ACC112 (cell line): ENCODE results near the gene ERG28.

Source experiments
- H2AFZ ChIP-seq: fragments of 200-600 bp; sonication (generic); one replicate; pipeline ENCODE4 v1.6.0; 2017; ENCODE audit warnings: antibody characterized with exemption, low read length; ENCODE audit not compliant: unreplicated experiment
- H3K27ac ChIP-seq: fragments of 200-600 bp; sonication (generic); 2 replicates; pipeline ENCODE4 v1.5.1; 2014; ENCODE audit warnings: low read depth, mild to moderate bottlenecking, antibody characterized with exemption, low read length, moderate library complexity
- H3K27me3 ChIP-seq: fragments of 200-600 bp; sonication (generic); 2 replicates; pipeline ENCODE4 v1.6.1; 2014; ENCODE audit warnings: mild to moderate bottlenecking, antibody characterized with exemption, low read length, moderate library complexity, mixed read lengths; ENCODE audit not compliant: insufficient read depth
- H3K36me3 ChIP-seq: fragments of 200-600 bp; sonication (generic); 2 replicates; pipeline ENCODE4 v1.6.1; 2016; ENCODE audit warnings: mild to moderate bottlenecking, antibody characterized with exemption, low read length, moderate library complexity, mixed read lengths; ENCODE audit not compliant: insufficient read depth
- H3K4me1 ChIP-seq: fragments of 200-600 bp; sonication (generic); one replicate; pipeline ENCODE4 v1.6.1; 2016; ENCODE audit warnings: low read length, mixed read lengths; ENCODE audit not compliant: insufficient read depth, unreplicated experiment, control insufficient read depth
- H3K4me3 ChIP-seq: fragments of 200-600 bp; sonication (generic); 2 replicates; pipeline ENCODE4 v1.5.1; 2014; ENCODE audit warnings: mild to moderate bottlenecking, low read depth, low read length
- H3K79me2 ChIP-seq: fragments of 200-600 bp; sonication (generic); one replicate; pipeline ENCODE4 v1.6.0; 2016; ENCODE audit warnings: low read length; ENCODE audit not compliant: control insufficient read depth, unreplicated experiment, insufficient read depth

Gene ERG28

DNA sequence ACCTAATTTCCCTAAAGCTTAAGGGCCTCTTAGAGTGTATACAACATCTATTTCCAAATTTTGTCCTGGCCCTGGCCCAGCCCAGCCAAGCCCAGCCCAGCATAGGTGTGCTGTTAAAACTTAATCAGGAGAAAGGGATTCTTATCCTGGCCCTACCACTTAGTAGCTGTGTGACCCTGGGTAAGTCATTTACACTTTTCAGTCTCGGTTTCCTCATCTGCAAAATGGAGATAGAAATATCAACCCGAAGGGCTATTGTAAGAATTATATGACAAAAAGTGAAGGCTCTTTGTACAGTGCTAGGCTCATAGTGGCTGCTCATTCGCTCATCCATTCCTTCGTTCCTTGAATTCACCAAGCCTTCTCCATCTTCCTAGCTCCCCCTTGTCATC lies 442 bp downstream of the ERG28 start:
- Histone ChIP-seq H3K4me1 (peaks cover 16% of the 10 kb centered on the region), H3K27ac (no peak overlapping the region), H3K4me3 (peak overlapping the region; percentile 84), H3K27me3 (no peaks in the 10 kb centered on the region), H2AFZ (peak overlapping the region; percentile 90), H3K79me2 (peaks cover 32% of the 10 kb centered on the region), H3K36me3 (peaks cover 9% of the 10 kb centered on the region)

DNA sequence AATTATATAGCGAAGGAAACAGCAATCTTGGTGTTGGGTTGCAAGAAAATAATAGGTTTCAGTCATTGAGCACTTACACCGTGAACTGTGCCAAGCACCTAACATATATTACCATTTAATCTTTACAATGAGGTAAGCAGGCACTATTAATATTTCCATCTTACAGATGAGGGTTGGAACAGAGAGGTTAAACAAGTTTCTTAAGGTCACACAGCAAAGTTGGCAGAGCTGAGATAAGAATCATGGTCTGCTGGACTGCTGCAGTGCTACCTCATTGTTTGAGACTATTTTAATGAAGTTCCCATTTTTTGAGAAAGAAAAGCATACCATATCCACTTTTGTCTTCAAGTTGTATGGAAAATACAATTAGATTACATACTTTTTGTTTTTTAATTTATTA lies 1.7 kb downstream of the ERG28 start:
- H2AFZ ChIP-seq: no peak overlapping the region
- no peaks in the 10 kb centered on the region for H3K27me3 ChIP-seq
- peaks cover 16% of the 10 kb centered on the region for H3K4me1 ChIP-seq
- peaks cover 29% of the 10 kb centered on the region for H3K79me2 ChIP-seq
- no peak overlapping the region for H3K27ac ChIP-seq
- no peak overlapping the region for H3K4me3 ChIP-seq
- H3K36me3 ChIP-seq: peaks cover 6% of the 10 kb centered on the region

DNA sequence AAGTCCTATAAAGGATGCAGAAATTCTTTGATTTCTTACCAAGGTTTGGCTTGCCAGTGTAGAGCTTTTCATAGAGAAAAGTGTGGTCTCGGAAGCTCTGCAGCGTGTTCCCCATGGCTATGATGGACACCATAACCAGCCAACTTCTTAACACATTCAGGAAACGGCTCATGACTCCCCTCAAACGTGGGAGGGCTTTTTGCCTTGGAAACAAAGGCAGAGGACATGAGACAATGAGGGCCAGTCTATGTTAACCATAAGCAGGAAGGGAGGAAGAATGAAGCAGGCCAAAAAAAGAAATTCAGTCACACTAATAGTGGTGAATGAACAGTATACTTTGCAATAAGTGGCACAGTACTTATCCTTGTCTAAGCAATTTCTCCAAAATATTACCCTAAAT lies 3.3 kb downstream of the ERG28 start:
- Histone ChIP-seq H3K27ac (no peak overlapping the region), H2AFZ (no peak overlapping the region), H3K4me1 (peaks cover 6% of the 10 kb centered on the region), H3K36me3 (no peaks in the 10 kb centered on the region), H3K79me2 (peaks cover 14% of the 10 kb centered on the region), H3K27me3 (no peaks in the 10 kb centered on the region), H3K4me3 (no peak overlapping the region)

DNA sequence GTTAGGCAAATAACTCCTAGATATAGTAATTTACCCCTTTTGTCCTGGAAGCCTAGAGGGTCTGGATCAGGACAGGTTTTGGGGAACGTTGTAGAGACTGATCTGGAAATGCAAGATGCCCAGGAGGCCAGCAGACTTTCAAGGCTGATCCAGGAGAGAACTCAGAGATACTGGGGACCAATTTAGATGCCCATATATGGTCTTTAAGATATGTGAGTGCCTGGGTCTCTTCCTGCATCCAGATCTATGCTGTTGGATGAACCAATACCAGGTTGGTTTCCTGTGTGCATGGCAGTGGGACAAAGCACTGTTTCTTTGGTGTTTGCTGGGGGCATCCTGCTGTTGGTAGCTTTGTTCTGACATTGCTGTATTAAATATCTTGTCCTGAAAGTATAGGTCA lies 5.4 kb downstream of the ERG28 start:
- H3K79me2 ChIP-seq: peaks cover 5% of the 10 kb centered on the region
- H3K27ac ChIP-seq: no peak overlapping the region
- H3K4me3 ChIP-seq: no peak overlapping the region
- no peak overlapping the region for H2AFZ ChIP-seq
- H3K4me1 ChIP-seq: peaks cover 6% of the 10 kb centered on the region
- H3K27me3 ChIP-seq: no peaks in the 10 kb centered on the region
- peaks cover 5% of the 10 kb centered on the region for H3K36me3 ChIP-seq

DNA sequence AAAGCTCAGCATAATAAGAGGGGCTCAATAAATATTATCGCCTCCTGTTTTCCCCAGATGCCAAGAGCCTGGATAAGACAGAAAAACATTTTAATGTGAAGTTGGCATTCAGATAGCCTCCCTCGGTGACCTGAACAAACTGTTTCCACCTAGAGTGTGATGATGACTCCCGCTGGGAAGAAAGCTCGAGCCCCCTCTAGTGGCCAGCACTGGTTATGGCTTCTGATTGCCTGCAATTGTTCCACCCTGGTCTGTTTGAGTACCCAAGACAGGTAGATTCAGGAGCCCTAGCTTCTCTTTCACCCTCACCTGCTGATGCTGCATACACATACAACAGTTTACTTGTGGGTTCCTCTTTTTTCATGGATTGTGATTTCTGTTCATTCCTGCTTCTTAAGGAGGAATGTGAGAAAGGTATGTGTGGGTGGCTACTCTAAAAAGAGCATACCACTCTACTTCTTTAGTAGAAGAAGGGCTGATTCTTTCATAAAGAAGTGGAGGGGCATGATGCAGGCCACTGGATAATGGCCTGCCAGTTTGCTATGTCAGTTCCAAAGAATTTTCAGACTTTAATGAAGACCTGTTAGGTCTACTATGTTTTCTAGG lies 6.4 kb downstream of the ERG28 start:
- peaks cover 15% of the 10 kb centered on the region for H3K36me3 ChIP-seq
- no peaks in the 10 kb centered on the region for H3K27me3 ChIP-seq
- no peak overlapping the region for H3K4me3 ChIP-seq
- peaks cover 5% of the 10 kb centered on the region for H3K4me1 ChIP-seq
- H2AFZ ChIP-seq: no peak overlapping the region
- H3K79me2 ChIP-seq: no peaks in the 10 kb centered on the region
- no peak overlapping the region for H3K27ac ChIP-seq

DNA sequence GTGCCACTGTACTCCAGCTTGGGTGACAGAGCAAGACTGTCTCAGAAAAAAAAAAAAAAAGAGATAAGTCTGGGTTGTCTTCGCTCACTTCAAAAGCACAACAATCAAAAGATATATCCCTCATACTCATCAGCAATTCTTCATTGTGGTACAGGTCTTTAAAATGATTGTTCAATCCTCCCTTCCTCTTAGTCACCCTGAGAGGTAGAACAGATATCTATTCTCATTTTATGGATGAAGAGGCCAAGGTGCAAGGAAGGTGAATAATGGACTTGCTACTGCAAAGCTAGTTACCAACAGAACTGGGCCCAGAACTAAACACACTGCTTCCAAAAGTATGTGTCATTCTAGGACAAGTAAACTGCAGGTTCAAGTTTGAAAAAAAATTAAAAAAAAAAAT lies 7.1 kb downstream of the ERG28 start:
- no peak overlapping the region for H3K27ac ChIP-seq
- peaks cover 17% of the 10 kb centered on the region for H3K36me3 ChIP-seq
- H2AFZ ChIP-seq: no peak overlapping the region
- H3K4me3 ChIP-seq: no peak overlapping the region
- H3K27me3 ChIP-seq: no peaks in the 10 kb centered on the region
- peaks cover 11% of the 10 kb centered on the region for H3K4me1 ChIP-seq
- no peaks in the 10 kb centered on the region for H3K79me2 ChIP-seq

DNA sequence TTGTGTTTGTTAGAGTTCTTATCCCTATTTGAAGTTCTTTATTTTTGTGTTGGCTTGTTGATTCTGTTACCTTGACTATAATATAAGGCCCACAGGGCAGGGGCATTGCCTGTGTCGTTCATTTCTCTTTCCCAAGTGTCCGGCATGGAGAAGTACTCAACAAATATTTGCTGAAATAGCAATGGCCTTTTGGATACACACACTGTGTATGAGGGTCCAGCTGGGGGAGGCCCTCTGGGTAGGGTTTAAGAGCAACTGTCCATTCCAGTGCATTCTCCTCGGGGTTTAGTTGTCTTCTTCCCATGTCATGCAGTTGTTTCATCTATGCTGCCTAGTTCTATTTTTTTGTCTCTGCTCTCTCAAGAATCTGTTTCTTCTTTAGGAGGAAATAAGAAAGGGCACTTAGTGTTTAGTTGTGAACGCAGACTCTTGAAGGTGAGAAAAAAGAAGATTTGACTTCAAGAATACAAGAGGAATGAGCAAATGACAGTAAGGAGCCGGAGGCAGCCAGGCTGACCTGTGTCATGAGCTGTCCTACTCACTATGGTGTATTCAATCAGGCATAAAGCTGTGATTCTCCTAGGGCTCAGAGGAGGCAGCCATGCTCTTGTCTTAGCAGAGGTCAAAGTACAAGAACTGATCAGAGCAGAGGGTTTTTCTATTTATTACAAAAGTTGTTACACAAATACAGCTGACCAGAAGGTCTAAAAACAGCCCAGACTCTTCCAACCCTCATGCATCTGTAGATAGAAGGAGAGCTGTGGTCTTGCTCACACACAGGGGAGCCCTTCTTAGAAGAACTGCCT lies 10.2 kb downstream of the ERG28 start:
- Histone ChIP-seq H3K79me2 (no peaks in the 10 kb centered on the region), H2AFZ (no peak overlapping the region), H3K36me3 (peaks cover 17% of the 10 kb centered on the region), H3K4me3 (no peak overlapping the region), H3K4me1 (peaks cover 39% of the 10 kb centered on the region), H3K27me3 (no peaks in the 10 kb centered on the region), H3K27ac (peak overlapping the region; percentile 93; the same call in 1 of the 2 replicates)

DNA sequence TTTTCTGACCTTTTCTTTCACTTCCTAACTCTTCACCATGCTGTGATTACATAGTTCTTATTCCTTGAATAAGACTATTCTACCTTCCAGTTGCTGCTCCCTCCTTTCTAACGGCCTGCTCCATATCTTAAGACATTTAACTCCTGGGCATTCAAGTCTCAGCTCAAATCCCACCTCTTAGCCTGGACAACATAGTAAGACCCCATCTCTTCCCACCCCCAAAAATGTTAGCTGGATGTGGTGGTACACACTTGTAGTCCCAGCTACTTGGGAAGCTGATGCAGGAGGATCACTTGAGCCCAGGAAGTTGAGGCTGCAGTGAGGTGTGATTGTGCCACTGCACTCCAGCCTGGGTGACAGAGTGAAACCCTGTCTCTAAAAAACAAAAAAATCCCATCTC lies 10.9 kb downstream of the ERG28 start:
- H3K4me3 ChIP-seq: no peak overlapping the region
- H3K36me3 ChIP-seq: peaks cover 17% of the 10 kb centered on the region
- H3K27ac ChIP-seq: peak overlapping the region; percentile 93
- H3K27me3 ChIP-seq: no peaks in the 10 kb centered on the region
- no peak overlapping the region for H2AFZ ChIP-seq
- peaks cover 42% of the 10 kb centered on the region for H3K4me1 ChIP-seq
- H3K79me2 ChIP-seq: no peaks in the 10 kb centered on the region

DNA sequence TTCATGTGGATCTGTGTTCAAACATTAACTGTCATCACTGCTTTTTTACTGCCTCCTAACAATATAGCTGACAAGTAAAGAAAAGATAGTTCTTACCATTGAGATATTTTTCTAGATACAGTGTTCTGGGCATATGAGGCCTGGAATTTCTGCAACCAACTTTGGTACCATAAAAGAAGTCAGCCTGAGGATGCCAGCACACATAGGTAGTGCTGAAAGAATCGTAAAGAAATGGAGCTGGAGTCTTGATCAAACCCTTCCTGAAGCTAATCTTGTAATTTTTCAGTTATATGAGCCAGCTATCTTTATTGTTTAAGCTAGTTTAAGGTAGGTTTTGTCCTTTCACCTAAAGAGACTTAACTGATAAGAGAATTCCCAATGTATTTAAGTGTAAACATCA lies 11.3 kb downstream of the ERG28 start:
- Histone ChIP-seq H3K27ac (peak overlapping the region; percentile 93), H3K4me1 (peaks cover 42% of the 10 kb centered on the region), H3K79me2 (no peaks in the 10 kb centered on the region), H3K4me3 (no peak overlapping the region), H3K27me3 (no peaks in the 10 kb centered on the region), H2AFZ (no peak overlapping the region), H3K36me3 (peaks cover 19% of the 10 kb centered on the region)

DNA sequence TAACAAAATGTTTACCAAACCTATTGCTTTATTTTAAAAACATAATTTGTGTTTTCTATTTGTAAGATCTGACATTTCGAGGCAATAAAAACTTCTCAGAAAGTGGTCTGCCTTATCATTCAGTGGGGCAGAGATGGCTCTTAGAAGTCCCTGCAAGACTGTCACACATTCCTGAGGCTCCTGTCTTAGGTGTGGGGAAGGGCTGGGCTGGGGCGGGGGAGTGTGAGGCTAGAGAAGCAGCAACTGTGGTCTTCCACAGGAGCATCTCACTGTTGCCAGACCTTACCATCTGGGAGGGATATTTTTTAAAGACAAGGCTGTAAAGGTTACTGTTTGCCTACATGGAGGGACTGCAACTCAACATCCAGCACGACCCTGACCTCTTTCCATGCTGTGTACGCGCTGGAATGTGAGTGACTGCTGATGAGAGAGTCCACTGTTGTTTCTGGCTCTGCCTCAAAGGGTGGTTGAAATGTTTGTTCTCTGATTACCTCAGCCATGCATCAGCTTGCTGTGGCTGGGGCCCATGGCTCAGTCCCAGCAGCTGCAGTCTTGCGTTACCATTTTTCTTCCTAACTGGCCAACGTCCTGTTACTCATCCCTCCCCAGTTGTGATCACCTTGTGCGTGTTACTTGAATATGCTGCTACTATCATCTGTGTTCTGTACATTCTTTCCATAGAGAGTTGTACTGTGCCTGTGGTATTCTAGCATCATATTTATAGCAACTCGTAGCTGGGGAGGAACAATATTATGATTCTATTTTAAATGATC lies 12.4 kb downstream of the ERG28 start:
- H3K4me3 ChIP-seq: peak overlapping the region; percentile 30; the same call in 1 of the 2 replicates
- peaks cover 19% of the 10 kb centered on the region for H3K36me3 ChIP-seq
- H3K27me3 ChIP-seq: no peaks in the 10 kb centered on the region
- no peaks in the 10 kb centered on the region for H3K79me2 ChIP-seq
- no peak overlapping the region for H2AFZ ChIP-seq
- peaks cover 44% of the 10 kb centered on the region for H3K4me1 ChIP-seq
- peak overlapping the region; percentile 93 for H3K27ac ChIP-seq
